Measurements from ENCODE around the gene CTNNA3. TPM values are rescaled to one million over a fixed set of nuclear protein-coding genes. Genes with fewer than 3 reads are reported as not detected.

CTNNA3 gene
- total RNA-seq, 1 experiment from 2014 or later = not detected

- no peaks in the 10 kb centered on the region for H3K4me1 Mint-ChIP-seq (ENCODE audit: low read depth, unreplicated experiment)
- DNase-seq = no peak
- H3K36me3 Mint-ChIP-seq (ENCODE audit: insufficient read depth, unreplicated experiment) = no peaks in the 10 kb centered on the region
- TF ChIP-seq CTCF (IDR thresholded peaks at IDR 0.05; ENCODE audit: unreplicated experiment) = no peak
- H3K9me3 Mint-ChIP-seq (ENCODE audit: low read depth, unreplicated experiment) = no peaks in the 10 kb centered on the region
- H3K4me3 Mint-ChIP-seq (ENCODE audit: low read depth, unreplicated experiment) = no peak overlapping the region
- CTCF ChIA-PET = no interaction called here
- no TSS peak for BruUV-seq (replicated peaks)
- intact Hi-C loops (cut with micrococcal nuclease; ENCODE audit: unreplicated experiment) = loop anchor here (10.0 kb wide), 1 partner anchor 157 kb away; no protein-coding TSS in a partner anchor
- no peak overlapping the region for H3K27ac Mint-ChIP-seq (ENCODE audit: unreplicated experiment)
- H3K27me3 Mint-ChIP-seq (ENCODE audit: unreplicated experiment) = no peaks in the 10 kb centered on the region
These were observed 544.5 kb downstream of the CTNNA3 start for GRCh38 chr10:67151471-67151870.

- CTCF ChIA-PET = no interaction called here
- Mint-ChIP-seq H3K36me3 (ENCODE audit: insufficient read depth, unreplicated experiment) (no peaks in the 10 kb centered on the region), H3K9me3 (ENCODE audit: low read depth, unreplicated experiment) (no peaks in the 10 kb centered on the region), H3K4me1 (ENCODE audit: low read depth, unreplicated experiment) (no peaks in the 10 kb centered on the region), H3K27ac (ENCODE audit: unreplicated experiment) (no peak overlapping the region), H3K4me3 (ENCODE audit: low read depth, unreplicated experiment) (no peak overlapping the region), H3K27me3 (ENCODE audit: unreplicated experiment) (no peaks in the 10 kb centered on the region)
- no TSS peak for BruUV-seq (replicated peaks)
- intact Hi-C loops (cut with micrococcal nuclease; ENCODE audit: unreplicated experiment) = loop anchor here (10.0 kb wide), 1 partner anchor 190 kb away; no protein-coding TSS in a partner anchor
- no peak for DNase-seq
- no peak for TF ChIP-seq CTCF (IDR thresholded peaks at IDR 0.05; ENCODE audit: unreplicated experiment)
These were observed 551.5 kb downstream of the CTNNA3 start for GRCh38 chr10:67144530-67144929.

- no peak overlapping the region for H3K27ac Mint-ChIP-seq (ENCODE audit: unreplicated experiment)
- H3K27me3 Mint-ChIP-seq (ENCODE audit: unreplicated experiment) = no peaks in the 10 kb centered on the region
- CTCF ChIA-PET = no interaction called here
These were observed 554.7 kb downstream of the CTNNA3 start for GRCh38 chr10:67141300-67141699.

GRCh38 chr10:67140641-67141040 lies 555.4 kb downstream of the CTNNA3 start:
- intact Hi-C loops (cut with micrococcal nuclease; ENCODE audit: unreplicated experiment) = loop anchor here (10.0 kb wide), 1 partner anchor 186 kb away; no protein-coding TSS in a partner anchor

More at GRCh38 chr10:67141300-67141699, 554.7 kb downstream of the CTNNA3 start:
- Mint-ChIP-seq H3K36me3 (ENCODE audit: insufficient read depth, unreplicated experiment) (no peaks in the 10 kb centered on the region), H3K4me1 (ENCODE audit: low read depth, unreplicated experiment) (no peaks in the 10 kb centered on the region), H3K9me3 (ENCODE audit: low read depth, unreplicated experiment) (no peaks in the 10 kb centered on the region), H3K4me3 (ENCODE audit: low read depth, unreplicated experiment) (no peak overlapping the region)
- BruUV-seq (replicated peaks) = no TSS peak
- DNase-seq = no peak
- no peak for TF ChIP-seq CTCF (IDR thresholded peaks at IDR 0.05; ENCODE audit: unreplicated experiment)
- intact Hi-C loops (cut with micrococcal nuclease; ENCODE audit: unreplicated experiment) = loop anchor here (10.0 kb wide), 1 partner anchor 186 kb away; no protein-coding TSS in a partner anchor

More at GRCh38 chr10:67140641-67141040, 555.4 kb downstream of the CTNNA3 start:
- Mint-ChIP-seq H3K4me3 (ENCODE audit: low read depth, unreplicated experiment) (no peak overlapping the region), H3K27me3 (ENCODE audit: unreplicated experiment) (no peaks in the 10 kb centered on the region), H3K27ac (ENCODE audit: unreplicated experiment) (no peak overlapping the region), H3K4me1 (ENCODE audit: low read depth, unreplicated experiment) (no peaks in the 10 kb centered on the region), H3K9me3 (ENCODE audit: low read depth, unreplicated experiment) (no peaks in the 10 kb centered on the region), H3K36me3 (ENCODE audit: insufficient read depth, unreplicated experiment) (no peaks in the 10 kb centered on the region)
- no peak for DNase-seq
- CTCF ChIA-PET = no interaction called here
- no TSS peak for BruUV-seq (replicated peaks)
- no peak for TF ChIP-seq CTCF (IDR thresholded peaks at IDR 0.05; ENCODE audit: unreplicated experiment)
